ENCODE measurements around the gene GNAQ.

- no peak for TF ChIP-seq CHD2 (IDR thresholded peaks at IDR 0.05; ENCODE audit: low read length, partially characterized antibody)
- TF ChIP-seq CTCF (IDR thresholded peaks at IDR 0.05), result no peak
- no peak for TF ChIP-seq POLR2AphosphoS5 (IDR thresholded peaks at IDR 0.05; ENCODE audit: low read depth, low read length)
- no peak for TF ChIP-seq TCF12 (IDR thresholded peaks at IDR 0.05)
- TF ChIP-seq JUND (IDR thresholded peaks at IDR 0.05), result no peak
- TF ChIP-seq MEF2A (IDR thresholded peaks at IDR 0.05; ENCODE audit: borderline replicate concordance, low read depth), result no peak
These were observed 22.0 kb upstream of the GNAQ start for GRCh38 chr9:78053627-78054026.

All from SK-N-SH (cell line).